DND-41 (cell line): ENCODE data around the gene EFL1.
"Not testable (repeated sequence)": the region's sequence is repeated elsewhere in the genome, so short reads cannot be mapped to it uniquely, and the experiment has no call there.

ENCODE experiments used
- ATAC-seq: fragments of 200-7000 bp; cut with Tn5 transposase; 3 replicates; pipeline ENCODE4 v1.9.1; 2021; ENCODE audit warnings: low read depth; ENCODE audit not compliant: insufficient read depth
- DNase-seq: peaks from one replicate; pipeline ENCODE4 v3.0.0-alpha.2; 2020
- H2AFZ ChIP-seq: 2 replicates; pipeline ENCODE4 v1.6.0; 2012; ENCODE audit warnings: low read depth, low read length
- H3K27ac ChIP-seq: 2 replicates; pipeline ENCODE4 v1.5.1; 2012; ENCODE audit warnings: low read length, inconsistent platforms
- H3K27me3 ChIP-seq: fragments of 200-600 bp; sonication (generic); 2 replicates; pipeline ENCODE4 v1.6.0; 2012; ENCODE audit warnings: low read length, mild to moderate bottlenecking, inconsistent platforms; ENCODE audit not compliant: insufficient read depth, poor library complexity
- H3K36me3 ChIP-seq: 2 replicates; pipeline ENCODE4 v1.5.1; 2012; ENCODE audit warnings: low read length, inconsistent platforms; ENCODE audit not compliant: insufficient read depth
- H3K4me1 ChIP-seq: 2 replicates; pipeline ENCODE4 v1.5.1; 2012; ENCODE audit warnings: mild to moderate bottlenecking, low read length; ENCODE audit not compliant: insufficient read depth
- H3K4me2 ChIP-seq: 2 replicates; pipeline ENCODE4 v1.6.0; 2012; ENCODE audit warnings: mild to moderate bottlenecking, moderate library complexity, low read length, inconsistent platforms; ENCODE audit not compliant: insufficient read depth
- H3K4me3 ChIP-seq, 2 experiments: fragments of 200-600 bp in 1 of 2; shearing (Covaris generic) in 1 of 2; 2 replicates each; pipeline ENCODE4 v1.5.1; 2012 to 2016; ENCODE audit warnings: inconsistent platforms in 2 of 2, low read length in 2 of 2, mild to moderate bottlenecking in 2 of 2, low read depth in 1 of 2, moderate library complexity in 1 of 2
- H3K79me2 ChIP-seq: 2 replicates; pipeline ENCODE4 v1.6.0; 2012; ENCODE audit warnings: low read length, inconsistent platforms; ENCODE audit not compliant: insufficient read depth
- H3K9ac ChIP-seq: 2 replicates; pipeline ENCODE4 v1.6.0; 2012; ENCODE audit warnings: low read depth, mild to moderate bottlenecking, inconsistent platforms, low read length, moderate library complexity
- H3K9me3 ChIP-seq: 2 replicates; pipeline ENCODE4 v1.5.1; 2012; ENCODE audit warnings: low read length, moderate library complexity, mild to moderate bottlenecking, inconsistent platforms; ENCODE audit not compliant: insufficient read depth, severe bottlenecking
- H4K20me1 ChIP-seq: 2 replicates; pipeline ENCODE4 v1.6.0; 2012; ENCODE audit warnings: low read length; ENCODE audit not compliant: insufficient read depth
- EZH2 ChIP-seq: IDR thresholded peaks from 3 replicates; pipeline ENCODE4 v1.6.1; 2012; ENCODE audit warnings: borderline replicate concordance, low read depth, mild to moderate bottlenecking, moderate library complexity, low read length, inconsistent platforms; ENCODE audit not compliant: severe bottlenecking
- TF ChIP-seq, protein P1 (sequence below): IDR thresholded peaks from 2 replicates; pipeline ENCODE4 v1.5.1; 2012; ENCODE audit warnings: borderline replicate concordance, low read length, moderate library complexity, mild to moderate bottlenecking; ENCODE audit not compliant: poor library complexity, severe bottlenecking; ENCODE audit errors: extremely low read depth

The EFL1 gene

DNA sequence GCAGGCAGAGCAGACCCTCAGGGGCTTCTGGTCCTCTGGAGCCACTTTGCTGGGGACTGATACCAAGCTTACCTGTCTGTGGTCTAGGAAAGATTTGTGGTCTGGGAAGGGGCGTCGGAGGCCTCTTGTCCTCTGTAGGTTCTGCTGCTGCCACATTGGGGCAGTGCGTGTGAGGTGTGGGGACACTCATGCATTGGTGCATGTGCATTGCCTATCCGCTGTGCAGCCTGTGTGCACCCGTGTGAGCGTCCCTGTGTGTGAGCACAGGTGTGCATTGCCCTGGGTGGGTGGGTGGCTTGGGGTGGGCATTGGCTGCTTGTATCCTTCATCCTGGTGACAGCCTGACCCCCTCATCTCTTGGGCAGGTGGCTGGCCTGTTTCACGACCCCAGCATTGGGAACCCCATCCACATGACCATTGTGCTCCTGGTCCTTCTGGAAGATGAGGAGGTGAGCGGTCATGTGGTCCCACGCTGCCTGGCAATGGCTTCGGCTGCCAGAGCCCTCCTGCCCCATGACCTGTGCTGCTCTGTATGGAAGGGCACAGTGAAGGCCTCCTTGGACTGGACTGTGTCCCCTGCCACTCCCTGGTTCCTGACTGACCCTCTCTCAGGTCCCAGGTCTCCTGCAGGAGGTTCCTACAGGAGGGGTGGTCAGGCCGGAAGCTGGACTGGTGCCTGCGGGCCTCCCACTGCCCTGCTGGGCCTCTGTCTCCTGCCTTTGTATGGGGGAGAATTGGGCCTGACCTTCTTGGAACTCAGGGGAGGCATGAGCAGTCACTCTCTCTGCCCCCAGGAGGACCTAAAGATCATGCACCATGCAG lies 41.6 kb upstream of the EFL1 start:
- Histone ChIP-seq H3K79me2 (no peaks in the 10 kb centered on the region), H4K20me1 (no peaks in the 10 kb centered on the region; the same call in 1 of the 2 replicates), H3K9me3 (no peaks in the 10 kb centered on the region), H3K27me3 (no peaks in the 10 kb centered on the region), H3K27ac (no peak overlapping the region), H3K36me3 (no peaks in the 10 kb centered on the region), H3K9ac (no peak overlapping the region), H2AFZ (no peak overlapping the region), H3K4me2 (no peak overlapping the region), H3K4me3 (no peak overlapping the region), H3K4me1 (no peaks in the 10 kb centered on the region)
- DNase-seq (no peak), ATAC-seq (no peak)
- TF ChIP-seq, protein P1, sequence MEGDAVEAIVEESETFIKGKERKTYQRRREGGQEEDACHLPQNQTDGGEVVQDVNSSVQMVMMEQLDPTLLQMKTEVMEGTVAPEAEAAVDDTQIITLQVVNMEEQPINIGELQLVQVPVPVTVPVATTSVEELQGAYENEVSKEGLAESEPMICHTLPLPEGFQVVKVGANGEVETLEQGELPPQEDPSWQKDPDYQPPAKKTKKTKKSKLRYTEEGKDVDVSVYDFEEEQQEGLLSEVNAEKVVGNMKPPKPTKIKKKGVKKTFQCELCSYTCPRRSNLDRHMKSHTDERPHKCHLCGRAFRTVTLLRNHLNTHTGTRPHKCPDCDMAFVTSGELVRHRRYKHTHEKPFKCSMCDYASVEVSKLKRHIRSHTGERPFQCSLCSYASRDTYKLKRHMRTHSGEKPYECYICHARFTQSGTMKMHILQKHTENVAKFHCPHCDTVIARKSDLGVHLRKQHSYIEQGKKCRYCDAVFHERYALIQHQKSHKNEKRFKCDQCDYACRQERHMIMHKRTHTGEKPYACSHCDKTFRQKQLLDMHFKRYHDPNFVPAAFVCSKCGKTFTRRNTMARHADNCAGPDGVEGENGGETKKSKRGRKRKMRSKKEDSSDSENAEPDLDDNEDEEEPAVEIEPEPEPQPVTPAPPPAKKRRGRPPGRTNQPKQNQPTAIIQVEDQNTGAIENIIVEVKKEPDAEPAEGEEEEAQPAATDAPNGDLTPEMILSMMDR, result no peak
- TF ChIP-seq EZH2, result no peak

DNA sequence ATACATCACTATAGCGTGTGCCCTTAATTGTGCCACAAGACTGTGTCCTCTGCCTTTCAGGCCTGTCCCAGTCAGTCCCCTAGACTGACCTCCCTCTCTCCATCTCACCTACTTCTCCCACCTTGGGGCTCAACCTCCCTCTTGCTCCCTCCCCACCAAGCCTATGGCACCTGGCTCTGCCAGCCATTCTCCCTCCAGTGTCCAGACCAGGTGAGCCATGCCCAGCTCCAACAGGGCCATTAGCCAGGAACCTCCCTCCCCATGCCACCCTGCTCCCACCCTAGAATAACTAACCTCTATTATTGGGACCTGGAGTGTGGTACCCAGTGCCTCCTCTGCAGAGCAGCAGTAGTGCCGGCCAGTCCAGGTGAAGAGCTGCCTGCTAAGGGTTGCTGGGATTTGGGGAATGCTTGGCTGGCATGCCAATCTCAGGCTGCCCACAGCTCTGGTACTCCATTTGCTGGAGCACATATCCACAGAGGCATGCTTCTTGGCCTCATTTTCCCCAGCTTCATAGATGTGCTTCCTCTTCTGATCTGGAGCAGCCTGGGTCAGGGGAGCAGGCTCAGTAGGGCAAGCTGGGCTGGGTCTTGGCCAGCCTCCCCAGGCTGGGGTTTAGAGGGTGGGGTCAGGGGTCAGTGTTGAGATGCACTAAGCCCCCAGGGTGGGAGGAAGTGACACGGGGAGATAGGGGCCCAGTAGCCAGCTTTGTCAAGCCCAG lies 38.9 kb upstream of the EFL1 start:
- ATAC-seq (no peak), DNase-seq (no peak)
- no peak for TF ChIP-seq EZH2
- TF ChIP-seq, protein P1, result no peak
- no peak overlapping the region for H3K27ac ChIP-seq
- no peak overlapping the region for H3K4me3 ChIP-seq
- no peaks in the 10 kb centered on the region for H3K79me2 ChIP-seq
- no peaks in the 10 kb centered on the region for H3K9me3 ChIP-seq
- H3K9ac ChIP-seq, result no peak overlapping the region
- H3K4me1 ChIP-seq, result no peaks in the 10 kb centered on the region
- H3K27me3 ChIP-seq, result no peaks in the 10 kb centered on the region
- H3K36me3 ChIP-seq, result no peaks in the 10 kb centered on the region
- no peak overlapping the region for H3K4me2 ChIP-seq
- no peak overlapping the region for H2AFZ ChIP-seq
- no peaks in the 10 kb centered on the region; the same call in 1 of the 2 replicates for H4K20me1 ChIP-seq

DNA sequence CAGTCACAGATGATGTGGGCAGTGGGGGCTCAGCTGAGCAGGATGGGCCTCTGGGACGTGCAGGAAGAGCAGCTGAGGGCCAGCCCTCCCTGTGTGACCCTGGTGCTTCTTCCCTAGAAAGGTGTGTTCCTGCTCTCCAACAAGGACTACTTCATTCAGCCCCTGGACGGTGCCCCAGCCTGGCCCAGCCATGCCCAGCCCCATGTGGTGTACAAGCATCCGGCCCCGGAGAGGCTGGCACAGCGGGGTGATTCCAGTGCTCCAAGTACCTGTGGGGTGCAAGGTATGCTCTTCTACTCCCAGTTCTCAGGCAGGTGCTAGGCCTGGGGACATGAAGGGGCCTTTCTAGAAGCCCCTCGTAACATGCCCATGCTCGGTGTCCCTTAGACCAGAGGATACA lies 38.3 kb upstream of the EFL1 start:
- Histone ChIP-seq H3K27me3 (no peaks in the 10 kb centered on the region), H4K20me1 (no peaks in the 10 kb centered on the region; the same call in 1 of the 2 replicates), H2AFZ (no peak overlapping the region), H3K36me3 (no peaks in the 10 kb centered on the region), H3K4me3 (no peak overlapping the region), H3K4me2 (no peak overlapping the region), H3K9me3 (no peaks in the 10 kb centered on the region), H3K27ac (no peak overlapping the region), H3K9ac (no peak overlapping the region), H3K79me2 (no peaks in the 10 kb centered on the region), H3K4me1 (no peaks in the 10 kb centered on the region)
- DNase-seq, result no peak
- TF ChIP-seq EZH2, result no peak
- TF ChIP-seq, protein P1, result no peak
- ATAC-seq, result no peak

DNA sequence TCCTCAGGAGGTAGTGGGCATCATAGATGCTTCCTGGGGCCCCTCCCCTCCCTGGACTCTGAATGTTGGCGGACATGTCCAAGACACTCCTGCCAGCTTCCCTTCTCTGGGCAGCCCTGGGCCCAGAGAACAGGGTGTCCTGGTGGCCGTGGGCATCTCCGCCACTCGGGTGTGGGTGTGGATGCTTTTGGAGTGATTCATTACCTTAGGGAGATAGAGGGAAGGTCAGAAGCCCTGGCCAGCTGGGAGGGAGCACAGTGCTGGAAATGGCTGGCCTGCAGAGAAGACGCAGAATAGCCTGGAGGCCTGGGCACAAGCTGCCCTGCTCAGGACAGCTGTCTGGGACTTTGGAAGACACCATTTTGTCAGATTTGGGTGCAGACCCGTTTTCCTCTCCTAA lies 37.8 kb upstream of the EFL1 start:
- H3K9ac ChIP-seq, H3K9me3 ChIP-seq, H3K4me3 ChIP-seq, DNase-seq, ATAC-seq, H3K27ac ChIP-seq, H3K4me1 ChIP-seq, H3K4me2 ChIP-seq, H3K79me2 ChIP-seq, H3K36me3 ChIP-seq, H3K27me3 ChIP-seq, H2AFZ ChIP-seq, H4K20me1 ChIP-seq: not testable (repeated sequence)

DNA sequence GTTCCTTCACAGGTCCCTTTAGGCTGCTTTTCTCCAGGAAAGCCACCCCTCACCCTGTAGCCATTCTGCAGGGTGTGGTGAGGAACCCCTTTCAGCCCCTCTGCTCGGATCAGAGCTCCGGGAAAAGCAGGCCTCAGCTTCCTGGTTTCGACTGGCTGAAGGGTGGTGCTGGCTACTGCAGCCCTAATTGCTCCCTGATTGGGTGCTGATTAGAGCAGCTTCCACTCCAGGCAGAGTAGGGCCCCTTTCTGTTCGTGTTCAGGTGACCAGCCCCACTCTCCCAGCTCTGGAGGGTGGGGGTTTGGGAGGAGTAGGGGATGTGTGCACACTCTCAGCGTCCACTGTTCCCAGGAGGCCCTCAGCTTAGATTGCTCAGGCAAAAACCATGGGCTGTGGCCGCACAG lies 37.0 kb upstream of the EFL1 start:
- not testable (repeated sequence) for H3K4me1 ChIP-seq, H4K20me1 ChIP-seq, H3K4me2 ChIP-seq, H3K27me3 ChIP-seq, H2AFZ ChIP-seq, H3K9ac ChIP-seq, H3K27ac ChIP-seq, H3K79me2 ChIP-seq, DNase-seq, ATAC-seq, H3K9me3 ChIP-seq, H3K36me3 ChIP-seq, H3K4me3 ChIP-seq
